CD4-positive, alpha-beta T cell treated with Interferon alpha-2 for 1 hour (primary cell): ENCODE measurements around the gene FAM221A.
A peak's percentile ranks its signal among the peaks of the same experiment; 100 is the strongest.
"Not testable (repeated sequence)": the region's sequence is repeated elsewhere in the genome, so short reads cannot be mapped to it uniquely, and the experiment has no call there.

Experiments
- DNase-seq, 2 donors: peaks; one replicate each; pipeline ENCODE4 v3.0.0-alpha.2; 2020 to 2022

FAM221A gene

DNA sequence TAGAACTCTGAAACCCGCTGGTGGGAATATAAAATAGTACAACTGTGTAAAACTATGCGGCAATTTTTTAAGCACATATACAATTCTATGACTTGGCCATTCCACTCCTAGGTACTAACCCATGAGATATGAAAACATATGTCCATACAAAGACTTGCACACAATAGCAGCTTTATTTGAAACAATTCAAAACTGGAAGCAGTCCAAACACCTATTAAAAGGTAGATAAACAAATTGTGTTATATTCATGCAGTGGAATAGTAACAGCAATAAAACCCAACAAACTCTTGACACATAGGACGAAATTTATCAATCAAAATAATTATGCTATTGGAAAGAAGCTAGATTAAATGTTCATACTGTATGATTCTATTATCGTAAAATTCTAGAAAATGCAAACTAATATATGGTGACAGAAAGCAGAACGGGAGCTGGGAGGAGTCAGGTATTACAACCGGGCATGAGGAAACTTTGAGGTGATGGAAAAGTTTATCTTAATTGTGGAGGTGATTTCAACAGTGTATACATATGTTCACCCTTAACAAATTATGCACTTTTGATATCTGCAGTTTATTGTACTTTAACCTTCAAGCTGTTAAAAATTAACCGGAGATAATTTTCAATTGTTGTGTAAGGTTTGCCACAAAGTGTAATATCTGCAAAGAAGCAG lies 29.2 kb downstream of the FAM221A start:
- no peak for DNase-seq

DNA sequence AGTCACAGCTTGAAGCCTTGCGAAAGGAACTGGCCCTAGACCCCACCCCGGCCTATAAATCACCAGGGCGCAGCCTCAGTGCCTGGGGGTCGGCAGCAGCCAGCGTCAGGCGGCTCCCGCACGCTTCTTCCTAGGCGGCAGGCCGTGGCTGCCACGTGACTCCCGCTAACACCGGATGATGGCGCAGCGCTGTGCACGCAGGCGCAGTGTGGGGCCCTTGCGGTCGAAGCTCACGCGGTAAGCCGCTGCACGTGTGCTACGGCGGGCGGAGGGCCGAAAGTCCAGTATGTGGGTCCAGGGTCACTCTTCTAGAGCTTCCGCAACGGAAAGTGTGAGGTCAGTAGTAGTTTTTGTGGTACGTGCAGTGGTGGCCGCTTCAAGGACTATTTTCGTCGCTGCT lies 30.0 kb downstream of the FAM221A start, which contains the start of gene STK31:
TSS of gene STK31 (plus strand) at position 220 of the 400 bp plus-strand sequence. CDS start at position 287, 67 bp downstream.
- no peak for DNase-seq

DNA sequence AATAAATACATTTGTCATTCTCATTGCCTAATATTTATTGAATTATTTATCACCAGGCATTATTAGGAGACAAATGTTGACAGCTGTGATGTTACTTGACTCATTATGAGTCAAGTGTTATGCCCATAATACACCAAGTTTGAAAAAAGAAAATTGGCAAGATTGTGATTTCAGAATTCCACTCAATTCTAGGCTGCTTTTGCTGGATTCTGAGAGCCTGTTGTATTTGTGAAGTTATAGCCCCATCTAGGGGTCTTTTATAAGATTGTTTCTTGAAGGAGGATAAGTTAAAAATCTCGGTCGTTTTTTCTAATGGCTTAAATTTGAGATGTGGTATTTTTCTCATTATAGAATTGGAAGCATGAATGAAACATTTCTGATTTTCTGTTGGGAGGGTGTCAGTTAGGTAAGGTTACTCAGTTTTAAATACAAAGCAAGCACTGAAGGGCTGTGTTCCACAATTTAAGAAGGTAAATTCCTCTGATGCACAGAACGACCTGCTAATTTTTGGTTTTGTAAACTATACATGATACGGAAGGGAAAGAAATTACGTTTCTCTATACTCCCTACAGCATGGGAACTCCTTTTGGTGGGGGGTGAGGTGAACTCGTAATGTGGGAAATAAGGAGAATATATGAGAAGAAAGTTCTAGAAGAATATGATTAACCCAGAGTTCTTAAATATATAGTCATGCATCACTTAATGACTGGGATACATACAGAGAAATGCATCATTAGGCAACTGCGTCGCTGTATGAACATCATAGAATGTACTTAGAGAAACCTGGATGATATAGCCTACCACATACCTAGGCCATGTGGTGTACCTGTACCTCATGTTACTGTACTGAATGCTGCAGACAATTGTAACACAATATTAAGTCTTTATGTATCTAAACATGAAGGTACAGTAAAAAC lies 32.6 kb downstream of the FAM221A start:
- DNase-seq: peak in 1 of 2 donors; percentile 58

DNA sequence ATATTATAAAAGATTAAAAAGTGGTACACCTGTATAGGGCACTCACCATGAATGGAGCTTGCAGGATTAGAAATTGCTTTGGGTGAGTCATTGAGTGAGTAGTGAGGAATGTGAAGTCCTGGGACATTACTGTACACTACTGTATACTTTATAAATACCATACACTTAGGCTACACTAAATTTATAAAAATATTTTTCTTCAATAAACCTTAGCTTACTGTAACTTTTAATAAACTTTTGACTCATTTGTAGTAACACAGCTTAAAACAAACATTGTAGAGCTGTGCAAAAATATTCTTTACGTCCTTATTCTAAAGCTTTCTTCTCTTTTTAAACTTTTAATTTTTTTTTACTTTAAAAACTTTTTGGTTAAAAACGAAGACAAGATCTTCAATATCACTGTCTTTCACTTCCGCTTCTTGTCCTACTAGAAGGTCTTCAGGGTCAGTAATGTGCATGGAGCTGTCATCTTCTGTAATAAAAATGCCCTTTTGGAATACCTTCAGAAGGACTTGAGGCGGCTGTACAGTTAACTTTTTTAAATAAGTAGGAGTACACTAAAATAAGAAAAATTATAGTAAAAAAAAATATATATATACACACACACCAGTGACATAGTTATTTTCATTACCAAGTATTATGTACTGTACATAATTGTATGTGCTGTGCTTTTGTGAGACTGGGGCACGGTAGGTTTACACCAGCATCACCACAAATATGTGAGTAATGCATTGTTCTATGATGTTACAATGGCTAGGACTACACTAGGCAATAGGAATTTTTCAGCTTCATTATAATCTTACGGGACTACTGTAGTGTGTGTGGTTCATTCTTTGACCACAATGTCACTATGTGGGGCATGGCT lies 33.5 kb downstream of the FAM221A start:
- DNase-seq: no peak

DNA sequence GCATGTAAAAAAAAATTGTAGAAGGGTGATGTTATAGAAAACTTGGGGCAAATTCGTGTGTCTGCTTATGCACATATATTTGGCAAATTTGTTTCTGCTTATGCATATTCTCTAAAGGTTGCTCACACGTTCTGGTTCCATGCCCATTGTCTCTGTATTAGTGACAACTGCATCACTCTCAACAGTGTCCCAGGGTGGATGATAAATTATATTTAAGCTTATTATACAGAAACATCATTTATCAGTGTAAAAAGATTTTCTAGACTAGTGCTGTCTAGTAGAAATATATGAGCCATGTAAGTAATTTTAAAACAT lies 34.1 kb downstream of the FAM221A start:
- DNase-seq: no peak

DNA sequence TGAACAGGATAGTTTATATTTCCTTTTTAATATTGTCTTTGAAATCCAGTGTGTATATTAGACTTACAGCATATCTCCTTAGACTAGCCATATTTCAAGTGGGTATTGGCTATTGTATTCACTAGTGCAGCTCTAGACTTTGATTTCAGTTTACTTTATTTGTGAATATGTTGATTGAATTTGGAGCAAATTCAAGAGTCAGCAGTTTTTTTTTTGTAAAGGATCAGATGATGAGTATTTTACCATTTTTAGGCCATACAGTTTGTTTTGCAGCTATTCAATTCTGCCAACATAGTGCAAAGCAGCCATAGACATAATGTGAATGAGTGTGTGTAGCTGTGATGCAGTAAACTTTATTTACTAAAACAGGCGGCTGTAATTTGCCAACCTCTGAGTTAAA lies 34.6 kb downstream of the FAM221A start:
- no peak for DNase-seq

DNA sequence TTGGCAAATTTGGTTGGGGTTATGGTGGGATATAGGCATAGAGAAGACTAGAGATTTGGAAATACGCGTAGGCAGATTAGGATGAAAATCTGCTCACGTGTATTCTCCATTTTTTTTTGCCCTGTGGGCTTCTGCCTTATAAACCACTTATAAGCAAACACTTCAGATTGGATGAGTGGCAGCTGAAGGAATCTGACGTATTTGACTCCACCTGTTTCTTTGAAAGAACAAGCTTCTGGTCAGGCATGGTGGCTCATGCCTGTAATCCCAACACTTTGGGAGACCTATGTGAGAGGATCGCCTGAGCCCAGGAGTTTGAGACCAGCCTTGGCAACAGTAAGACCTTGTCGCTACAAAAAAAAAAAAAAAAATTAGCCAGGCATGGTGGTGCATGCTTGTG lies 35.1 kb downstream of the FAM221A start:
- no peak for DNase-seq

DNA sequence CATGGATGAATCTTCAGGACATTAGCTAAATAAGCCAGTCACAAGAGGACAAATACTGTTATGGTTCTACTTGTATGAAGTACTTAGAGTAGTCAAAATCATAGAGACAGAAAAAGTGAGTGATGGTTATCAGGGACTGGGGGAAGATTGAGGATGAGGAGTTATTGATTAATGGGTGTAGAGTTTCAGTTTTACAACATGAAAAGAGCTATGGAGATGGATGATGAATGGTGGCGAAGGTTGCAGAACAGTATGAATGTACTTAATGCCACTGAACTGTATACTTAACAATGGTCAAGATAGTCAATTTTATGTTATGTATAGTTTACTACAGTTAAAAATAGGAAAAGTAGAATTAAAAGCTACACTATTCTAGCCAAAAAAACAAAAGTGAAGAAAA lies 37.8 kb downstream of the FAM221A start:
- DNase-seq: no peak

DNA sequence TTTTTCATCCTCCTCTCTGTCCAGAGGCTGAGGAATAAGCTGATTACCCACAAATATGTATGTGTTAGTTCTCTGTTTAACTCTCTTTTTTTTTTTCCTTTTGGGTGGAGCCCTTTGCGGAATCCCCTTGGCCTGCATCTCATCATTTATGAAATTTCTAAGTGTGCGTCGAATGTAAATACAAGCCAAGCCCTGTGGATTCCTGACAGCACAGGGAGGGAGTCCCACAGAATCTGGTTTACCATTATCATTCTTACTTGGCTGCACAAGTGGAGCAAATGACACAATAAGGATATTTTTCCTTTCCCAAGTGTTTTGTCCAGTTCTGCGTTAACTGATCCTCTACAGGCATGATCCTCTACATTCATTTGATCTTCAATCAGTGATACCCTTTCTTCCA lies 41.5 kb downstream of the FAM221A start:
- no peak for DNase-seq

DNA sequence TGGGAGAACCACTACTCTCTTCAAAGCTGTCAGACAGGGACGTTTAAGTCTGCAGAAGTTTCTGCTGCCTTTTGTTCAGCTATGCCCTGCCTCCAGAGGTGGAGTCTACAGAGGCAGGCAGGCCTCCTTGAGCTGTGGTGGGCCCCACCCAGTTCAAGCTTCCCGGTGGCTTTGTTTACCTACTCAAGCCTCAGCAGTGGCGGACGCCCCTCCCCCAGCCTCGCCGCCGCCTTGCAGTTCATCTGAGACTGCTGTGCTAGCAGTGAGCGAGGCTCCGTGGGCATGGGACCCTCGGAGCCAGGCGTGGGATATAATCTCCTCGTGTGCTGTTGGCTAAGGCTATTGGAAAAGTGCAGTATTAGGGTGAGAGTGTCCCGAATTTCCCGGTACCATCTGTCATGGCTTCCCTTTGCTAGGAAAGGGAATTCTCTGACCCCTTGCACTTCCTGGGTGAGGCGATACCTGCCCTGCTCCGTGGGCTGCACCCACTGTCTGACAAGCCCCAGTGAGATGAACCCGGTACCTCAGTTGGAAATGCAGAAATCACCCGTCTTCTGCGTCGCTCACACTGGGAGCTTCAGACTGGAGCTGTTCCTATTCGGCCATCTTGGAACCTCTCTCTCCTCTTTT lies 42.7 kb downstream of the FAM221A start:
- DNase-seq: not testable (repeated sequence)

DNA sequence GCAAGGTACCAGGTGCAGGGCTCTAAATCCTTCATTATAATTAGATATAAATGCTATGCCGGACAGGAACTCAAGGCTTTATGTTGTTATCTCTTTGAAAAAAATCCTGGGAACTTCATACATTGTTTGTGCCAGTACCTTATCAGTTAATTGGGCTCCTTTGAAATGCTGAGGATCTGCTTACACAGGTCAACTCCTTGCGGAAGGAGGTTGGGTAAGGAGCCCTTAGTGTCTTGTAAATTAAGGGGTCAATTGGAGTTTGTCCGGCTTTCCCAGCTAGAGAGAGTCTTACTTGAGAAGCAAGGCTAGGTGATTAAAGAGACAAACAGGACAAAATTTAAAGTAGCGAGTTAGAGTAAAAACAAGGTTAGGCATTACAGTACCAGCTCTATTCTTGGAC lies 44.1 kb downstream of the FAM221A start:
- not testable (repeated sequence) for DNase-seq

DNA sequence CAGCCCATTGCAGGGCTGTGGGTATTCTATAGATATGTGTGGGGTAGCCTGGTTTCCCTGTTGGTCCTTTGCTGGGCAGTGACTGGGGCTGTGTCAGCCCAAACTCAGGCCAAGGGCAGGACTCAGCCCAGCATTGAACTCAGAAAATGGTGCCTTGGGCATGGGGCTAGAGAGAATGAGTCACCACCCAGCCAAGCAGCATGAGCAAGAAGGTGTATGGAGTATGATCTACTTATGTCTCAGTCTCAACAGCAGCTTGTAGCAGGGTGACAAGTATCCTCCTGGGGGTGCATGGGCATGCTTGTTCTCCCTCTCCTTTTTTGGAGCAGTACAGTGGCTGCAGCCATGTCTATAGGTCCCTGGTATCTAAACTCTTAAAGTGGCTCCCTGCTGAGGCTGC lies 62.1 kb downstream of the FAM221A start:
- no peak for DNase-seq

DNA sequence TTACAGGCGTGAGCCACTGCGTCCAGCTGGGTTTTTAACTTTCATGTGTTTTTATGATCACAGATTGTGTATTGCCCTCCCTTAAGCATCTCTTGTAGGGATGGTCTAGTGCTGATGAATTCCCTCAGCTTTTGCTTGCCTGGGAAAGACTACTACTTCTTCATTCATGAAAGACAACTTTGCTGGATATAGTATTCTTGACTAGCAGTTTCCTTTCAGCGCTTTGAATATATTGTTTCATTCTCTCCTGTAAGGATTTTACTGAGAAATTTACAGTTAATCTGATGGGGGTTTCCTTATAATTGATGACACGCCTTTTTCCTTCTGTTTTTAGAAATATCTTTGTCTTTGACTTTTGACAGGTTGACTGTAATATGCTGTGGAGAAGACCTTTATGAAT lies 63.2 kb downstream of the FAM221A start:
- no peak for DNase-seq

DNA sequence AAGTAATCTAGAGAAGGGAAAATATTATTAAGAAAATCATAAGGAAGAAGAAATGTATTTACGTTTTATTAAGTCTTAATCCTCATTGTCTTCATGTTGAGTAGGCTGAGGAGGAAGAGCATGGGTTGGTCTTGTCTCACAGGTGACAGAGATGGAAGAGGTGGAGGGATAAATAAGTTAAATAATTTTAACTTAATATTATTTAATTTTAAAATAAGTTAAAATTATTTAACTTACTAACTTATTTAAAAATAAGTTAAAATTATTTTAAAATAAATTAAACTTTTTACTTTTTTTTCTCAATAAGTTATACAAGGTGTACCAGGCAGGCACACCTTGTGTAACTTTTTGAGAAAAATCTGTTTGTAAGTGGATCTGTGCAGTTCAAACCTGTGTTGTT lies 66.6 kb downstream of the FAM221A start:
- DNase-seq: no peak

DNA sequence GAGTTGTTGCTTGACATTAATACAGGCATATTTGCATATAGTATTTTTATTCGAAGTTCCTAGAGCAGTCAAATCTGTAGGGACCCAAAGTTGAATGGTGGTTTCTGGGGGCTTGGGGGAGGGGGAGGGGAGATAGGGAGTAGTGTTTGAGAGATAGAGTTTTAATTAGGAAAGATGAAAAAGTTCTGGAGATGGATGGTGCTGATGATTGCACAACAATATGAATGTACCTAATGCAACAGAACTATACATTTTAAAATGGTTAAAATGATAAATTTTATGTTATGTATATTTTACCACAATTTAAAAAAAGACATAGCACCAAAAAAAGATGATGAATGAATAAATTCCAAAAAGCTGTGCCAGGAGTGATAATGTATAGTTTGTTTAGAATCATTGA lies 71.9 kb downstream of the FAM221A start:
- DNase-seq: no peak
